HepG2 (cell line): ENCODE data around the gene EMC1. TPM values are rescaled to one million over a fixed set of nuclear protein-coding genes. Genes with fewer than 3 reads are reported as not detected.

ENCODE experiments used
- ATAC-seq: fragments of 200-7000 bp; cut with Tn5 transposase; 3 replicates; pipeline ENCODE4 v1.9.1; 2020; ENCODE audit warnings: mild to moderate bottlenecking, moderate library complexity
- Bru-seq: library from RNA; stranded (reverse); fragments of 400-500 nt; gene quantifications from one replicate; lab custom pipeline; 2021; lab: Mats Ljungman, UMichigan
- BruChase-seq, 2 experiments: library from RNA; stranded (reverse); fragments of 400-500 nt; gene quantifications; one replicate each; lab custom pipeline; 2021; lab: Mats Ljungman, UMichigan
- BruUV-seq: library from RNA; stranded (reverse); fragments of 400-500 nt; replicated peaks from 2 replicates; lab custom pipeline; 2021; lab: Mats Ljungman, UMichigan
- CTCF ChIA-PET: fragments of 300-600 bp; formaldehyde crosslinking; extraction: SDS; loops from one replicate; lab custom pipeline; 2021; ENCODE audit warnings: low total read pairs, inconsistent platforms, low intra/inter-chr PET ratio; lab: Yijun Ruan, JAX
- POLR2A ChIA-PET: fragments of 350-600 bp; sonication (Branson Sonifier 250); formaldehyde crosslinking; loops from one replicate; lab custom pipeline; 2020; ENCODE audit warnings: antibody characterized with exemption, inconsistent platforms; lab: Yijun Ruan, JAX
- DNase-seq: peaks from one replicate; pipeline ENCODE4 v3.0.0-alpha.2; 2015; ENCODE audit warnings: low spot score
- FAIRE-seq: peaks from 3 replicates; lab custom pipeline; 2011; peaks lifted over from hg19 to GRCh38; lab: Jason Lieb, UNC
- H2AFZ ChIP-seq: one replicate; pipeline ENCODE4 v1.6.1; 2011; ENCODE audit warnings: low read length, inconsistent platforms
- H3K27ac ChIP-seq: fragments of 300-600 bp; 3 replicates; pipeline ENCODE4 v1.8.0; 2011; ENCODE audit warnings: mixed run types, mild to moderate bottlenecking, mixed read lengths, low read length, inconsistent platforms; ENCODE audit not compliant: insufficient read depth; ENCODE audit errors: extremely low read length
- H3K27me3 ChIP-seq, 2 experiments: fragments of 200-600 bp in 1 of 2; 2 replicates in 1 of 2; 3 replicates in 1 of 2; pipeline versions ENCODE4 v1.6.0 to v1.8.0; 2011; ENCODE audit warnings: low read length in 2 of 2, mild to moderate bottlenecking in 2 of 2, moderate library complexity in 2 of 2, inconsistent platforms in 1 of 2; ENCODE audit not compliant: insufficient read depth in 2 of 2, control insufficient read depth in 1 of 2
- H3K36me3 ChIP-seq, 2 experiments: fragments of 200-600 bp in 1 of 2; replicated peaks in 1 of 2; 2 replicates in 1 of 2; 3 replicates in 1 of 2; pipeline versions ENCODE4 v1.5.1 to v1.8.0; 2011; ENCODE audit warnings: low read length in 2 of 2, inconsistent platforms in 1 of 2; ENCODE audit not compliant: insufficient read depth in 2 of 2, control insufficient read depth in 1 of 2
- H3K4me1 ChIP-seq: 2 replicates; pipeline ENCODE4 v1.5.1; 2012; ENCODE audit warnings: low read length, inconsistent platforms; ENCODE audit not compliant: insufficient read depth
- H3K4me2 ChIP-seq: 2 replicates; pipeline ENCODE4 v1.6.0; 2011; ENCODE audit warnings: low read depth, low read length, inconsistent platforms
- H3K4me3 ChIP-seq, 3 experiments: fragments of 200-600 bp in 1 of 3; sonication (generic), shearing (Covaris generic) in 1 of 3; replicated peaks in 1 of 3; 2 replicates each; pipeline ENCODE4 v1.5.1; 2011 to 2016; ENCODE audit warnings: low read length in 3 of 3, inconsistent platforms in 2 of 3, low read depth in 2 of 3, mild to moderate bottlenecking in 2 of 3, control low read depth in 1 of 3, mixed read lengths in 1 of 3; ENCODE audit not compliant: insufficient read depth in 1 of 3
- H3K79me2 ChIP-seq: one replicate; pipeline ENCODE4 v1.6.1; 2011; ENCODE audit warnings: low read length, inconsistent platforms; ENCODE audit not compliant: insufficient read depth
- H3K9ac ChIP-seq: 2 replicates; pipeline ENCODE4 v1.6.0; 2011; ENCODE audit warnings: mild to moderate bottlenecking, low read depth, low read length, inconsistent platforms; ENCODE audit not compliant: insufficient read depth
- H3K9me3 ChIP-seq: 2 replicates; pipeline ENCODE4 v1.5.1; 2012; ENCODE audit warnings: mild to moderate bottlenecking, low read length
- H4K20me1 ChIP-seq: 2 replicates; pipeline ENCODE4 v1.6.0; 2011; ENCODE audit warnings: inconsistent platforms, mild to moderate bottlenecking, low read length, moderate library complexity; ENCODE audit not compliant: insufficient read depth
- CENPBD1 ChIP-seq: sonication (generic); formaldehyde crosslinking; IDR thresholded peaks from 2 replicates; pipeline ENCODE4 v1.8.0; 2022; ENCODE audit warnings: missing genetic modification reagents, low read depth, mild to moderate bottlenecking, borderline replicate concordance
- HES4 ChIP-seq: sonication (generic); formaldehyde crosslinking; IDR thresholded peaks from 2 replicates; pipeline ENCODE4 v1.9.0; 2021; ENCODE audit warnings: mild to moderate bottlenecking, missing genetic modification reagents, borderline replicate concordance
- HNRNPUL1 ChIP-seq: fragments of 200-400 bp; formaldehyde crosslinking; IDR thresholded peaks from 2 replicates; pipeline ENCODE4 v1.6.1; 2017; ENCODE audit warnings: low read depth, mild to moderate bottlenecking, low read length, moderate library complexity
- MAFG ChIP-seq: sonication (generic); formaldehyde crosslinking; IDR thresholded peaks from 2 replicates; pipeline ENCODE4 v1.5.1; 2020; ENCODE audit warnings: mild to moderate bottlenecking, missing genetic modification reagents
- MBNL3 ChIP-seq: fragments of 250-450 bp; sonication (Bioruptor Pico); conservative IDR thresholded peaks from 2 replicates; pipeline ENCODE4 v1.8.0; 2022; ENCODE audit warnings: mild to moderate bottlenecking, inconsistent platforms
- NR2F6 ChIP-seq, 2 experiments: IDR thresholded peaks; 2 replicates each; pipeline ENCODE4 v1.6.1; 2016; ENCODE audit warnings: antibody characterized with exemption in 1 of 2, mild to moderate bottlenecking in 1 of 2
- REL ChIP-seq: sonication (generic); formaldehyde crosslinking; conservative IDR thresholded peaks from 2 replicates; pipeline ENCODE4 v1.8.0; 2022; ENCODE audit warnings: mild to moderate bottlenecking, missing genetic modification reagents, moderate library complexity
- RFX1 ChIP-seq: fragments of 450-650 bp; IDR thresholded peaks from 2 replicates; pipeline ENCODE4 v1.6.1; 2017
- ZFP41 ChIP-seq: sonication (generic); formaldehyde crosslinking; IDR thresholded peaks from 2 replicates; pipeline ENCODE4 v1.4.0; 2020; ENCODE audit warnings: mild to moderate bottlenecking, missing genetic modification reagents, borderline replicate concordance
- ZNF543 ChIP-seq: sonication (generic); formaldehyde crosslinking; IDR thresholded peaks from 2 replicates; pipeline ENCODE4 v1.4.0; 2020; ENCODE audit warnings: mild to moderate bottlenecking, missing genetic modification reagents
- ZNF546 ChIP-seq: sonication (generic); formaldehyde crosslinking; conservative IDR thresholded peaks from 2 replicates; pipeline ENCODE4 v1.8.1; 2023; ENCODE audit warnings: mild to moderate bottlenecking, missing genetic modification reagents
- ZNF569 ChIP-seq: sonication (generic); formaldehyde crosslinking; IDR thresholded peaks from 2 replicates; pipeline ENCODE4 v1.5.0; 2020; ENCODE audit warnings: mild to moderate bottlenecking, missing genetic modification reagents, moderate library complexity, borderline replicate concordance
- ZNF639 ChIP-seq: conservative IDR thresholded peaks from 2 replicates; pipeline ENCODE4 v1.6.1; 2018; ENCODE audit warnings: missing genetic modification reagents
- ZNF850 ChIP-seq: sonication (generic); formaldehyde crosslinking; conservative IDR thresholded peaks from 2 replicates; pipeline ENCODE4 v1.9.0; 2021; ENCODE audit warnings: mild to moderate bottlenecking, missing genetic modification reagents
- WGBS: methylation state at CpG from one replicate; pipeline ENCODE4 v1.1.6; 2017; ENCODE audit warnings: low lambda C conversion rate; 5-methylcytosine and 5-hydroxymethylcytosine counted together
- in situ Hi-C: cut with HindIII; loops from 2 replicates; pipeline ENCODE4 v1.10.0; 2017; ENCODE audit warnings: low pct_unique_long_range_greater_than_20kb; ENCODE audit not compliant: extremely low pct_ligation_motif_present
- intact Hi-C: fragments of 100-400 bp; cut with micrococcal nuclease; formaldehyde crosslinking; loops from one replicate; pipeline ENCODE4 v1.10.0; 2022; ENCODE audit not compliant: unreplicated experiment
- long read RNA-seq, 2 experiments: library from RNA in 1 of 2; library from polyadenylated mRNA in 1 of 2; stranded (forward) in 1 of 2; unstranded in 1 of 2; transcript quantifications; one replicate each; pipeline ENCODE4 v2.0.0, GENCODE V29; 2019 to 2022
- polyA minus RNA-seq, 3 experiments: library from RNA; depleted of rRNA, polyadenylated mRNA; stranded (reverse); fragments of >200 nt; gene quantifications; 2 replicates each; pipeline ENCODE4 v1.2.3, GENCODE V29; 2011; ENCODE audit warnings: low replicate concordance in 1 of 3
- polyA plus RNA-seq, 8 experiments: library from polyadenylated mRNA; depleted of rRNA in 3 of 8; stranded (reverse) in 7 of 8; unstranded in 1 of 8; fragments of >200 nt; fragmentation: Illumina TruSeq in 4 of 8; extraction: Trizol in 4 of 8; gene quantifications; 2 replicates each; pipeline versions ENCODE4 v1.2.1 to v1.2.3, GENCODE V29; 2011 to 2016; ENCODE audit warnings: low read depth in 4 of 8, missing spikeins in 1 of 8, mixed read lengths in 1 of 8; ENCODE audit not compliant: insufficient read depth in 1 of 8
- total RNA-seq, 5 experiments: library from RNA; depleted of rRNA; stranded (reverse); fragments of >200 nt; fragmentation: Illumina TruSeq; extraction: Trizol; gene quantifications; 2 replicates each; pipeline ENCODE4 v1.2.3, GENCODE V29; 2016; ENCODE audit warnings: low read depth in 1 of 5

Gene EMC1
- total RNA-seq (2016; rRNA removed; fragmentation: Illumina TruSeq; extraction: Trizol) (22.1 and 61.3 TPM in 2 replicates), polyA plus RNA-seq (2011; rRNA removed) (38.0 and 41.8 TPM in 2 replicates), polyA minus RNA-seq (2011; rRNA and poly(A)+ RNA removed; ENCODE audit: low replicate concordance) (58.6 and 79.4 TPM in 2 replicates), Bru-seq, nascent RNA (percentile 66 among the genes with signal in this experiment), BruChase-seq, experiment 1, labeled RNA remaining after a 6-hour chase (percentile 85 among the genes with signal in this experiment), BruChase-seq, experiment 2, labeled RNA remaining after a 2-hour chase (percentile 81 among the genes with signal in this experiment)
- 10.9 and 11.1 TPM in 2 replicates for total RNA-seq (2016; cell fraction: cytosol; rRNA removed; fragmentation: Illumina TruSeq; extraction: Trizol; ENCODE audit: low read depth)
- 19.7 and 63.8 TPM in 2 replicates for total RNA-seq (2016; cell fraction: insoluble cytoplasmic fraction; rRNA removed; fragmentation: Illumina TruSeq; extraction: Trizol)
- 9.9 and 11.1 TPM in 2 replicates for total RNA-seq (2016; cell fraction: membrane; rRNA removed; fragmentation: Illumina TruSeq; extraction: Trizol)
- 63.2 and 69.4 TPM in 2 replicates for total RNA-seq (2016; cell fraction: nucleus; rRNA removed; fragmentation: Illumina TruSeq; extraction: Trizol)
- 25.5 and 33.1 TPM in 2 replicates for polyA plus RNA-seq (2011; cell fraction: cytosol; rRNA removed)
- polyA plus RNA-seq (2011; cell fraction: nucleus; rRNA removed): 95.2 and 109 TPM in 2 replicates
- polyA plus RNA-seq (2012): 43.3 and 52.6 TPM in 2 replicates
- polyA plus RNA-seq (2016; cell fraction: cytosol; fragmentation: Illumina TruSeq; extraction: Trizol; ENCODE audit: low read depth): 2.6 and 3.2 TPM in 2 replicates
- polyA plus RNA-seq (2016; cell fraction: insoluble cytoplasmic fraction; fragmentation: Illumina TruSeq; extraction: Trizol; ENCODE audit: low read depth): 16.4 and 18.7 TPM in 2 replicates
- polyA plus RNA-seq (2016; cell fraction: membrane; fragmentation: Illumina TruSeq; extraction: Trizol; ENCODE audit: low read depth): 3.9 and 5.8 TPM in 2 replicates
- 85.8 and 96.2 TPM in 2 replicates for polyA plus RNA-seq (2016; cell fraction: nucleus; fragmentation: Illumina TruSeq; extraction: Trizol; ENCODE audit: insufficient read depth, low read depth)
- polyA minus RNA-seq (2011; cell fraction: cytosol; rRNA and poly(A)+ RNA removed): 32.4 and 33.9 TPM in 2 replicates
- 40.7 and 45.0 TPM in 2 replicates for polyA minus RNA-seq (2011; cell fraction: nucleus; rRNA and poly(A)+ RNA removed)
- long read RNA-seq, experiment 1, full-length matches to known transcripts: 32 of 58 reads
- long read RNA-seq, experiment 1, partial matches to known transcripts: 14 of 58 reads
- long read RNA-seq, experiment 1, other reads (novel, unspliced or antisense): 12 of 58 reads
- long read RNA-seq, experiment 2, full-length matches to known transcripts: 50 of 152 reads
- long read RNA-seq, experiment 2, partial matches to known transcripts: 27 of 152 reads
- long read RNA-seq, experiment 2, other reads (novel, unspliced or antisense): 75 of 152 reads

GRCh38 chr1:19251305-19252196 is at the start of gene EMC1, which contains the start of gene MRTO4:
Gene EMC1 (minus strand): TSS chr1:19251524. CDS start chr1:19251509, 15 bp downstream.
Gene MRTO4 (plus strand): TSS chr1:19251805. CDS start chr1:19251836, 31 bp downstream.
- WGBS: 2% methylated on average over 11 of the region's 81 CpGs
- Histone ChIP-seq H3K4me3 (peak within 1 kb of the TSS; percentile 61 to 97 (median 91)), H4K20me1 (peaks cover 4% of the 10 kb centered on the region), H2AFZ (no peak within 1 kb of the TSS), H3K27me3 (no peaks in the 10 kb centered on the region; a peak in 1 of 5 replicates), H3K9me3 (no peaks in the 10 kb centered on the region), H3K36me3 (peaks cover 5 to 26% of the 10 kb centered on the region in 2 experiments), H3K9ac (peak within 1 kb of the TSS; percentile 92), H3K4me1 (peaks cover 38% of the 10 kb centered on the region), H3K27ac (peak within 1 kb of the TSS; percentile 98), H3K79me2 (peaks cover 82% of the 10 kb centered on the region), H3K4me2 (peak within 1 kb of the TSS; percentile 88)
- peak; percentile 64 for FAIRE-seq
- DNase-seq: peak; percentile 70
- peak; percentile 93 for ATAC-seq
- no TSS peak for BruUV-seq
- ChIA-PET CTCF (no interaction called here), POLR2A (interaction anchor here (0.5 to 2.2 kb wide), 11 partner anchors 10 to 105 kb away, joined by 3 to 21 read pairs (median 5); partner anchors contain the start of genes AKR7A2 and SLC66A1)
- in situ Hi-C loops (no loop called here), intact Hi-C loops (loop anchor here (2.0 kb wide), 1 partner anchor 59 kb away; no protein-coding TSS in a partner anchor)
- peak; percentile 92; the same call in 1 of the 2 replicates for TF ChIP-seq ZNF850
- 0 out of 2 replicates have a peak, but pooled peaks have one; percentile 31 for TF ChIP-seq ZNF546 (CRISPR knock-in tag)
- no peak for TF ChIP-seq MAFG (CRISPR knock-in tag)
- TF ChIP-seq ZNF543: peak; percentile 88; the same call in 1 of the 2 replicates
- no peak for TF ChIP-seq CENPBD1 (CRISPR knock-in tag)
- no peak; the same call in 1 of the 2 replicates for TF ChIP-seq ZFP41 (CRISPR knock-in tag)
- 0 out of 2 replicates have a peak, but pooled peaks have one; percentile 60 for TF ChIP-seq MBNL3 (CRISPR knock-in tag)
- peak; percentile 92 for TF ChIP-seq REL (CRISPR knock-in tag)
- TF ChIP-seq RFX1: no peak
- TF ChIP-seq ZNF639 (CRISPR knock-in tag): peak; percentile 78; the same call in 1 of the 2 replicates
- TF ChIP-seq HNRNPUL1: peak; percentile 65; the same call in 1 of the 2 replicates
- TF ChIP-seq ZNF569: no peak
- no peak for TF ChIP-seq NR2F6 (IDR thresholded peaks at IDR 0.05)
- peak; percentile 62; the same call in 1 of the 2 replicates for TF ChIP-seq NR2F6 (CRISPR knock-in tag; IDR thresholded peaks at IDR 0.05)
- peak; percentile 80; the same call in 1 of the 2 replicates for TF ChIP-seq HES4 (CRISPR knock-in tag)
